ENCODE results near the gene TBX21. TPM values are rescaled to one million over a fixed set of nuclear protein-coding genes. Genes with fewer than 3 reads are reported as not detected.
A peak's percentile ranks its signal among the peaks of the same experiment; 100 is the strongest.

Gene TBX21
- total and polyA plus RNA-seq, 2 experiments from 2014 or later, result not detected

DNA sequence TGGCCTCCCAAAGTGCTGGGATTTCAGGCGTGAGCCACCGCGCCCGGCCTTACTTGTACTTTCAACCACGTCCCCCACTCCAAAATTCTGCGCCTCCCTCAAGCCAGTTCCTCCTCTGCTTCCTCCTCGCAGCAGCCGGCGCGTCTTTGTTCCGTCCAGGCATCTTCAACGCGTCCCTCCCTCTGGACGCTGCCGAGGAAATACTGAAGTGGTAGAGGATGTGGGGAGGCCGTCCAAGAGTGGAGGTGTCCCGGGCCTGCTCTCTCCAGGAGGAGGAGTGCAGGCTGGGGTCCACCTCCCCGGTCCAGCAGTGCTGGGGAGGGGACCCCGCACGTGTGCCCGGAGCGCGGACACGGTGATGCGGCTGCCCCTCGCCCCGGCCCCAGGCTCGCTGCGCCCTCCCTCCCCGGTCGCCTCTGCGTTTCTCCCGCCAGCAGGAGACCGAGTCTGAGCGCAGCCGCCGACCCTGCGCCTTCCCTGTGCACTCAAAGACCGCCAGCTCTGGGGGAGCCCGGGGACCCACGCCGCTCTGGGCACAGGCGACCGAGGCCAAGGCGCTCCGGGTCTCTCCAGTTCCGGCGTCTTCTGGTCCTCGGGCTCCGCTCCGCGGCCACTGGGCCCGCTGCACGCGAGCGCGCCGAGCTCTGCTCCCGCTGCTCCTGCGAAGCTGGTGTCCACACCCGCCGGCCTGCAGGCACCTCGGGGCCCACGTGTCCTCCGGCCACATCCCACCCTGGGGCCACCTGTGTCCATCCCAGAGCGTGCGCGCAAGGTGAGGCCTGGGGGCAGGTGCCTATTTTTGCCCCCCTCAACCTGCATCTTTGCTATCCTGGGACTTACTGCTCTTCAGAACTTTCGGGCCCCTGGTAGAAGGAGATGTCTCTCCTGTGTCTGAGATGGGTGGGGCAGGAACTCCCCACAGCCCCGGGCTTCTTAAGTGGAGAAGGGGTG is 56.9 kb downstream of the TBX21 start:
- no peaks in the 10 kb centered on the region for H3K9me2 ChIP-seq (ENCODE audit: insufficient read depth)
- H3K79me2 ChIP-seq (replicated peaks; ENCODE audit: insufficient read depth), result no peaks in the 10 kb centered on the region
- DNase-seq (ENCODE audit: low spot score), result peak; percentile 80
- peak overlapping the region; percentile 92 for H3K4me2 ChIP-seq
- H3K4me3 Mint-ChIP-seq, result peak overlapping the region; percentile 86
- no peak overlapping the region for H3K27ac Mint-ChIP-seq
- H3K27me3 Mint-ChIP-seq (ENCODE audit: insufficient read depth, low read depth, poor library complexity), result peaks cover 30% of the 10 kb centered on the region
- no peaks in the 10 kb centered on the region; the same call in 2 of the 3 replicates for H3K36me3 Mint-ChIP-seq (ENCODE audit: low read depth)
- H2AFZ ChIP-seq, result peak overlapping the region; percentile 100
- ATAC-seq, result peak; percentile 95
- H3K4me1 ChIP-seq (ENCODE audit: insufficient read depth), result 0 out of 2 replicates have a peak, but pooled peaks cover 4% of the 10 kb centered on the region
- peak overlapping the region; percentile 81 for H3K4me3 ChIP-seq
- peaks cover 4% of the 10 kb centered on the region; the same call in 2 of the 3 replicates for H3K4me1 Mint-ChIP-seq
- no peaks in the 10 kb centered on the region for H3K36me3 ChIP-seq (ENCODE audit: insufficient read depth)
- peaks cover 67% of the 10 kb centered on the region for H3K27me3 ChIP-seq (ENCODE audit: insufficient read depth)
- H4K20me1 ChIP-seq (replicated peaks; ENCODE audit: insufficient read depth), result no peaks in the 10 kb centered on the region
- 0 out of 2 replicates have a peak, but pooled peaks cover 4% of the 10 kb centered on the region for H3F3A ChIP-seq (replicated peaks; ENCODE audit: low read depth)
- no peaks in the 10 kb centered on the region for H3K9me3 Mint-ChIP-seq
- peak; percentile 41 for TF ChIP-seq EZH2 (IDR thresholded peaks at IDR 0.05; ENCODE audit: low read depth, unreplicated experiment)
- TF ChIP-seq, protein P1, sequence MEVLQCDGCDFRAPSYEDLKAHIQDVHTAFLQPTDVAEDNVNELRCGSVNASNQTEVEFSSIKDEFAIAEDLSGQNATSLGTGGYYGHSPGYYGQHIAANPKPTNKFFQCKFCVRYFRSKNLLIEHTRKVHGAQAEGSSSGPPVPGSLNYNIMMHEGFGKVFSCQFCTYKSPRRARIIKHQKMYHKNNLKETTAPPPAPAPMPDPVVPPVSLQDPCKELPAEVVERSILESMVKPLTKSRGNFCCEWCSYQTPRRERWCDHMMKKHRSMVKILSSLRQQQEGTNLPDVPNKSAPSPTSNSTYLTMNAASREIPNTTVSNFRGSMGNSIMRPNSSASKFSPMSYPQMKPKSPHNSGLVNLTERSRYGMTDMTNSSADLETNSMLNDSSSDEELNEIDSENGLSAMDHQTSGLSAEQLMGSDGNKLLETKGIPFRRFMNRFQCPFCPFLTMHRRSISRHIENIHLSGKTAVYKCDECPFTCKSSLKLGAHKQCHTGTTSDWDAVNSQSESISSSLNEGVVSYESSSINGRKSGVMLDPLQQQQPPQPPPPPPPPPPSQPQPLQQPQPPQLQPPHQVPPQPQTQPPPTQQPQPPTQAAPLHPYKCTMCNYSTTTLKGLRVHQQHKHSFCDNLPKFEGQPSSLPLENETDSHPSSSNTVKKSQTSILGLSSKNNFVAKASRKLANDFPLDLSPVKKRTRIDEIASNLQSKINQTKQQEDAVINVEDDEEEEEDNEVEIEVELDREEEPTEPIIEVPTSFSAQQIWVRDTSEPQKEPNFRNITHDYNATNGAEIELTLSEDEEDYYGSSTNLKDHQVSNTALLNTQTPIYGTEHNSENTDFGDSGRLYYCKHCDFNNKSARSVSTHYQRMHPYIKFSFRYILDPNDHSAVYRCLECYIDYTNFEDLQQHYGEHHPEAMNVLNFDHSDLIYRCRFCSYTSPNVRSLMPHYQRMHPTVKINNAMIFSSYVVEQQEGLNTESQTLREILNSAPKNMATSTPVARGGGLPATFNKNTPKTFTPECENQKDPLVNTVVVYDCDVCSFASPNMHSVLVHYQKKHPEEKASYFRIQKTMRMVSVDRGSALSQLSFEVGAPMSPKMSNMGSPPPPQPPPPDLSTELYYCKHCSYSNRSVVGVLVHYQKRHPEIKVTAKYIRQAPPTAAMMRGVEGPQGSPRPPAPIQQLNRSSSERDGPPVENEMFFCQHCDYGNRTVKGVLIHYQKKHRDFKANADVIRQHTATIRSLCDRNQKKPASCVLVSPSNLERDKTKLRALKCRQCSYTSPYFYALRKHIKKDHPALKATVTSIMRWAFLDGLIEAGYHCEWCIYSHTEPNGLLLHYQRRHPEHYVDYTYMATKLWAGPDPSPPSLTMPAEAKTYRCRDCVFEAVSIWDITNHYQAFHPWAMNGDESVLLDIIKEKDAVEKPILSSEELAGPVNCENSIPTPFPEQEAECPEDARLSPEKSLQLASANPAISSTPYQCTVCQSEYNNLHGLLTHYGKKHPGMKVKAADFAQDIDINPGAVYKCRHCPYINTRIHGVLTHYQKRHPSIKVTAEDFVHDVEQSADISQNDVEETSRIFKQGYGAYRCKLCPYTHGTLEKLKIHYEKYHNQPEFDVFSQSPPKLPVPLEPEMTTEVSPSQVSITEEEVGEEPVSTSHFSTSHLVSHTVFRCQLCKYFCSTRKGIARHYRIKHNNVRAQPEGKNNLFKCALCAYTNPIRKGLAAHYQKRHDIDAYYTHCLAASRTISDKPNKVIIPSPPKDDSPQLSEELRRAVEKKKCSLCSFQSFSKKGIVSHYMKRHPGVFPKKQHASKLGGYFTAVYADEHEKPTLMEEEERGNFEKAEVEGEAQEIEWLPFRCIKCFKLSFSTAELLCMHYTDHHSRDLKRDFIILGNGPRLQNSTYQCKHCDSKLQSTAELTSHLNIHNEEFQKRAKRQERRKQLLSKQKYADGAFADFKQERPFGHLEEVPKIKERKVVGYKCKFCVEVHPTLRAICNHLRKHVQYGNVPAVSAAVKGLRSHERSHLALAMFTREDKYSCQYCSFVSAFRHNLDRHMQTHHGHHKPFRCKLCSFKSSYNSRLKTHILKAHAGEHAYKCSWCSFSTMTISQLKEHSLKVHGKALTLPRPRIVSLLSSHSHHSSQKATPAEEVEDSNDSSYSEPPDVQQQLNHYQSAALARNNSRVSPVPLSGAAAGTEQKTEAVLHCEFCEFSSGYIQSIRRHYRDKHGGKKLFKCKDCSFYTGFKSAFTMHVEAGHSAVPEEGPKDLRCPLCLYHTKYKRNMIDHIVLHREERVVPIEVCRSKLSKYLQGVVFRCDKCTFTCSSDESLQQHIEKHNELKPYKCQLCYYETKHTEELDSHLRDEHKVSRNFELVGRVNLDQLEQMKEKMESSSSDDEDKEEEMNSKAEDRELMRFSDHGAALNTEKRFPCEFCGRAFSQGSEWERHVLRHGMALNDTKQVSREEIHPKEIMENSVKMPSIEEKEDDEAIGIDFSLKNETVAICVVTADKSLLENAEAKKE (CRISPR knock-in tag; IDR thresholded peaks at IDR 0.05), result no peak
- TF ChIP-seq, protein P2, sequence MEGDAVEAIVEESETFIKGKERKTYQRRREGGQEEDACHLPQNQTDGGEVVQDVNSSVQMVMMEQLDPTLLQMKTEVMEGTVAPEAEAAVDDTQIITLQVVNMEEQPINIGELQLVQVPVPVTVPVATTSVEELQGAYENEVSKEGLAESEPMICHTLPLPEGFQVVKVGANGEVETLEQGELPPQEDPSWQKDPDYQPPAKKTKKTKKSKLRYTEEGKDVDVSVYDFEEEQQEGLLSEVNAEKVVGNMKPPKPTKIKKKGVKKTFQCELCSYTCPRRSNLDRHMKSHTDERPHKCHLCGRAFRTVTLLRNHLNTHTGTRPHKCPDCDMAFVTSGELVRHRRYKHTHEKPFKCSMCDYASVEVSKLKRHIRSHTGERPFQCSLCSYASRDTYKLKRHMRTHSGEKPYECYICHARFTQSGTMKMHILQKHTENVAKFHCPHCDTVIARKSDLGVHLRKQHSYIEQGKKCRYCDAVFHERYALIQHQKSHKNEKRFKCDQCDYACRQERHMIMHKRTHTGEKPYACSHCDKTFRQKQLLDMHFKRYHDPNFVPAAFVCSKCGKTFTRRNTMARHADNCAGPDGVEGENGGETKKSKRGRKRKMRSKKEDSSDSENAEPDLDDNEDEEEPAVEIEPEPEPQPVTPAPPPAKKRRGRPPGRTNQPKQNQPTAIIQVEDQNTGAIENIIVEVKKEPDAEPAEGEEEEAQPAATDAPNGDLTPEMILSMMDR (conservative IDR thresholded peaks at IDR 0.05; ENCODE audit: low read depth in 2 of 2), result peak; percentile 25 to 61
- TF ChIP-seq ZNF331 (CRISPR knock-in tag; IDR thresholded peaks at IDR 0.05; ENCODE audit: low read depth), result no peak
- no peak for TF ChIP-seq NANOG (IDR thresholded peaks at IDR 0.05; ENCODE audit: borderline replicate concordance)
- H3K27ac ChIP-seq (ENCODE audit: low read depth), result no peak overlapping the region
